Activated CD4-positive, alpha-beta T cell treated with anti-CD3 and anti-CD28 coated beads for 4 hours (primary cell): ENCODE data around the gene CD300LG.
"Not testable (repeated sequence)": the region's sequence is repeated elsewhere in the genome, so short reads cannot be mapped to it uniquely, and the experiment has no call there.

Source experiments
- DNase-seq, 2 donors: peaks; one replicate each; pipeline ENCODE4 v3.0.0-alpha.2; 2020

The CD300LG gene

DNA sequence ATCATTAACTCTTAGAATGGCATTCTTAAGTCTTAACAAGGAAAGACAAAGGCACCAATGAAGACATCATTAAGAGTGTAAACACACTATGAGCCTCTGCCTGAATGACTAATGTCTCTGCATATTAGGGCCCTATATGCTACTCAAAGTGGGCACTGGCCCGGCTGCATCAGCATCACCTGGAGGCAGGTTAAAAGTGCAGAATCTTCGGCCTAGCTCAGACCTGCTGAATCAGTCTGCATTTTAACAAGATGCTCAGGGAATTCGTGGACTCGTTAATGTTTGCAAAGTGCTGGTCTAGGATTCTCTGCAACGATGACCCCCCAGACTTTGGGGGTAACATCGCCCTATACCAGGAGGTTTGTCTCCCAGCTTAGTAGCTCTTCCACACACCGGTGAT lies 20.8 kb upstream of the CD300LG start:
- no peak for DNase-seq

DNA sequence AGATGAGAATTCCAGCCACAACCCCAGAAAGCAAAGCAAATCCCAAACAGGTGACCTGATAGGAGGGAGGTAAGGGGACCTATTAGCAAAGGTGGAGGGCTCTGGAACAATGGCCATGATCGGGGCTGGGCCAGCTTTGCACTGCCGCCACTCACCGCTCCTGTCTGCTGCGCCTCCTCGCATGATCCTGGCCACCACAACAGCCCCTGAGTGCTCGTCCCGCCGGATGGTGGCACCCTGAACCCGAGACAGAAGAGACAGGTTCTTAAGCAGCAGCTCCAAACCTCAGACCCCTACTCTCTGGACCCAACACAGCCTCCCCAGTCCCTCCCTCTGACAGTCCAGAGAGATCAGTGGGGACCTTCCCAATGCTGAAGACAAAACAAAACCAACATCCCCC lies 19.4 kb upstream of the CD300LG start:
- DNase-seq: no peak

- no peak for DNase-seq
These were observed 17.2 kb upstream of the CD300LG start for GRCh38 chr17:43829738-43830137.

GRCh38 chr17:43830510-43831140 lies 16.4 kb upstream of the CD300LG start:
- DNase-seq: no peak

DNA sequence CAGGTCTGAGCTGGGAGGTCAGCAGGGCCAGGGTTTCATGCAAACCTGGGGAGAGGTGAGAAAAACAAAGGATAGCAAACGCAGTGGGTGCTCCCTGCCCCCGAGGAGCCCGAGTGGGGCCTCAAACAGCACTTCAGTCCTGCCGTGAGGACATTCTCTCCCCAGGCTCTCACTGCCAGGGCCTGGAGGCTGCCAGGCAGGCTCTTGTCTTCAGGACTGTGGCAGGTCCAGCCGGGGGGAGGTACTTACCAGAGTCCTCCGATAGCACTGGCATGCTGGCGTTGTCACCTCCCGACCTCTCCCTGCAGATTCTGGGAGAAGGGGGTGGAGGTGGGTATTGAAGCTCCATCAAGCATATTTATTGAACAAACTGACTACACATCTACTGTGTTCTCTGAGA lies 15.3 kb upstream of the CD300LG start:
- DNase-seq: no peak

GRCh38 chr17:43832168-43832975 lies 14.6 kb upstream of the CD300LG start:
- peak in 1 of 2 donors; percentile 6 for DNase-seq

- DNase-seq: peak; percentile 56 to 58
These were observed 13.8 kb upstream of the CD300LG start, which contains the start of gene MPP3 for GRCh38 chr17:43832976-43833829. TSS of gene MPP3 (minus strand) at chr17:43833146. CDS start at chr17:43831906, 1,240 bp downstream.

DNA sequence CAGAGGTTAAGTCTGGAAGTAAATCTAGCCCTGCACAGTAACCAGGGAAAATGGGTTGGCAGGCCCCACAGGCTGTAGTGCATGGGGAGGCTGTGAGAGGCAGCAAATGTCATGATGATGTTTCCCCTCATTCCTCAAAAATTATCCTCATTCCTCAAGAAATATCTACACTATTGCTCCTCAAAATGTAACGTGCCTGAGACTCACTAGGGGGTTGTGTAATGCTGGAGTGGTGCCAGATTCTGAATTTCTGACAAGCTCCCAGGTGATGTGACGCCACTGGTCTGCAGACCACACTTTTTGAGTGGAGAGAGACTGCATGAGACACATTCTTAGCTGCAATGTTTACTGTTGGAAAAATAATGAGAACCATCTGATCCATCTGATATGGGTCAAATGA lies 12.9 kb upstream of the CD300LG start:
- no peak for DNase-seq

- no peak for DNase-seq
These were observed 7.3 kb upstream of the CD300LG start for GRCh38 chr17:43839670-43840108.

- no peak for DNase-seq
These were observed 6.2 kb upstream of the CD300LG start for GRCh38 chr17:43840814-43841213.

GRCh38 chr17:43841282-43841681 lies 5.7 kb upstream of the CD300LG start:
- no peak for DNase-seq

DNA sequence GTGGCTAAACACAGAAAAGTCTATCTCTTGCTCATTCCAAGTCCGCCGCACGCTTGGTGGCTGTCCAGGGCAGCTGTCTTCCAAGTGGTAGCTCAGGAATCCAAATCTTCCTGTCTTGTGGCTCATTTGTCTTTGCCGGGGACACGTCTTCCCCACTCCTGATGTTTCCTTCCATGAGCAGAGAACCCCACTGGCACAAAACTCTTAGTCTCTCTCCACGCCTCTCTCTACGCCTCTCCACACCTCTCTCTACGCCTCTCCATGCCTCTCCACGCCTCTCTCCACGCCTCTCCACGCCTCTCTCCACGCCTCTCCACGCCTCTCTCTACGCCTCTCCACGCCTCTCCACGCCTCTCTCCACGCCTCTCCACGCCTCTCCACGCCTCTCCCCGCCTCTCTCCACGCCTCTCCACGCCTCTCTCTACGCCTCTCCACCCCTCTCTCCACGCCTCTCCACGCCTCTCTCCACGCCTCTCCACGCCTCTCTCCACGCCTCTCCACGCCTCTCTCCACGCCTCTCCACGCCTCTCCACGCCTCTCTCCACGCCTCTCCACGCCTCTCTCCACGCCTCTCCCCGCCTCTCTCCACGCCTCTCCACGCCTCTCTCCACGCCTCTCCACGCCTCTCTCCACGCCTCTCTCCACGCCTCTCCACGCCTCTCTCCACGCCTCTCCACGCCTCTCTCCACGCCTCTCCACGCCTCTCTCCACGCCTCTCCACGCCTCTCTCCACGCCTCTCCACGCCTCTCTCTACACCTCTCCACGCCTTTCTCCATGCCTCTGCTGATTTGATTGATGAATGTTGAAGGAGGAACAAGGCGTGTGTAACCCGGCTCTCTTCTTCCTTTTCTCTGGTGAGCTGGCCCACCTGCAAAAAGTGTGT lies 4.6 kb upstream of the CD300LG start:
- DNase-seq: not testable (repeated sequence)

DNA sequence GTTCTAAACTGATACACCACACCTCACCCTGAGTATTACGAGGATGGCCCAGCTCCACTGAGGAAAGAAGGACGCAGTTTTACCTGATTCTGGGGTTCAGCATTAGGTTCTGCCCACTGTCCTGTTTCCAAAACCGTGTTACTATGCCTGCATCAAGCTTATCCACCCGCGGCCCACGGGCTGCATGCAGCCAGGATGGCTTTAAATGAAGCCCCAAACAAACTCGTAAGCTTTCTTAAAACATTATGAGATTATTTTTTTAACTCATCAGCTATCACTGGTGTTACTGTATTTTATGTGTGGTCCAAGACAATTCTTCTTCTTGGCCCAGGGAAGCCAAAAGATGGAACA lies 4.0 kb upstream of the CD300LG start:
- no peak for DNase-seq

DNA sequence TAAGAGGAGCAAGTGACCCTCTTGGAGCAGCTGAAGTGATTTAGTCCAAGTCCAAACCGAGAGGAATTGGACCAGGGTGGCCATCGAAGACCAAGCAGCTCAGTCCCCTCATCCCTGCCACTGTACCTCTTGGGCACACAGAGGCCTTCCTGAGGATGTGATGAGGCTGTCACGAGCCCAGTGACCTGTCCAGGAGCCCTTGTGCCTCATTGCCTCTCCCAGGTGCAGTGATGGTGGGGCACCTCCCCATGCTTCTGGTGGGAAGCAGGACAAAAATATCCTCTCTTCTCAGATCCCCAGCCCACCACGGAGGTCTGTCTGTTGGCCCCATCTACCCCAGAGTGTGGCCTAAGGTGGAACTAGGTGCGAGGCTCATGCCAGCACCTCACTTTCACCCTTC lies 2.7 kb upstream of the CD300LG start:
- no peak for DNase-seq

GRCh38 chr17:43845766-43846165 lies 1.2 kb upstream of the CD300LG start:
- DNase-seq: no peak

DNA sequence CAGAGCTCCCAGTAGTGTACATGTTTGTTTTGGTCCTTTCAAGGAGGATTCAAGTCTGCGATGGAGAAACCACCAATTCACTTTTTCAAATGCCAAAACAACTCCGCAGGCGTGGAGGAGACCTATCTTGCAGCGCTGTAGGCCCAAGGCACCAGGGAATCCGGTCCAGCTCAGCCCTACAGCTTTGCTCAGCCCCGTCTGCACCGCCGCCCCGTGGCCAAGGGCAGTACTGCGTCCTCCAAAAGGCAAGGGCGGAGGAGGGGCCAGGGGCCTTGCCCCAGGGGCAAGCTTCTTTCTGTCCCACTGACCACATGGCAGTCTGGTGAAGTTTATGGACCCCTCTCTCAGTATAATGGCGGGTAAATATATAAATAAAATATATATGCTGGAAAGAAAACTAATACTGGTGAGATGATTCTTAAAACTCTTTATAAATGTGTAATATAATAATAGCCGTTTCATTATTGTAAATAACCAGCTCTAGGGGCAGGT lies 709 bp upstream of the CD300LG start:
- peak; percentile 56 to 75 for DNase-seq

- no peak for DNase-seq
These were observed 1.6 kb downstream of the CD300LG start for GRCh38 chr17:43848601-43849000.

- DNase-seq: no peak
These were observed 2.1 kb downstream of the CD300LG start for GRCh38 chr17:43849116-43849515.

- DNase-seq: no peak
These were observed 5.6 kb downstream of the CD300LG start for GRCh38 chr17:43852571-43852970.

DNA sequence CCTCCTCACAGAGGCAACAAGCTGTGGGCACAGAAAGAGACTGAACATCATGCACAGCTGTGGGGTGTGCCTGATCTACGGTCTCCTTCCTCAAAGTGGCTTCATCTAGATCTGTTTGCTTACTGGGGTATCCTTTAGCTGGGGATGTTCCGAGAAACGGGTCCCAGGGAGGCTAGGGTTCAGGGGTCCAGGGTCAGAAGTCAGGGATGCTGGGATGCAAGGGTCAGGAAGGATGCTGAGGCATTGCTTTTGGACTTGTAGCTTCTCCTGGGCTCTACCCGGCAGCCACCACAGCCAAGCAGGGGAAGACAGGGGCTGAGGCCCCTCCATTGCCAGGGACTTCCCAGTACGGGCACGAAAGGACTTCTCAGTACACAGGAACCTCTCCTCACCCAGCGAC lies 6.6 kb downstream of the CD300LG start:
- no peak for DNase-seq

GRCh38 chr17:43854498-43854897 lies 7.5 kb downstream of the CD300LG start:
- DNase-seq: no peak

GRCh38 chr17:43855061-43855460 lies 8.1 kb downstream of the CD300LG start:
- DNase-seq: no peak
